Activated naive CD4-positive, alpha-beta T cell treated with anti-CD3 and anti-CD28 coated beads, Interleukin-2, amount 10 ng/mL, durations not matched to agents 7 days and 5 days (primary cell): ENCODE measurements around the gene PPP1R1B.

ENCODE experiments used
- CTCF ChIA-PET: fragments of 350-600 bp; sonication (Branson Sonifier 250); formaldehyde crosslinking; loops from one replicate; lab custom pipeline; 2021; ENCODE audit warnings: antibody characterized with exemption; lab: Charles Lee
- DNase-seq: peaks from one replicate; pipeline ENCODE4 v3.0.0-alpha.2; 2020
- H3K27ac Mint-ChIP-seq: one replicate; pipeline ENCODE4 v1.8.0; 2021; ENCODE audit warnings: mild to moderate bottlenecking, moderate library complexity, mixed read lengths
- H3K27me3 Mint-ChIP-seq: one replicate; pipeline ENCODE4 v1.8.0; 2021; ENCODE audit warnings: mild to moderate bottlenecking, mixed read lengths
- H3K36me3 Mint-ChIP-seq: one replicate; pipeline ENCODE4 v1.8.0; 2021; ENCODE audit warnings: mixed read lengths
- H3K4me1 Mint-ChIP-seq: one replicate; pipeline ENCODE4 v1.8.0; 2021; ENCODE audit warnings: mixed read lengths
- H3K4me3 Mint-ChIP-seq: one replicate; pipeline ENCODE4 v1.8.0; 2021; ENCODE audit warnings: mild to moderate bottlenecking, moderate library complexity, mixed read lengths
- H3K9me3 Mint-ChIP-seq: one replicate; pipeline ENCODE4 v1.8.0; 2021; ENCODE audit warnings: mixed read lengths

PPP1R1B gene

GRCh38 chr17:39604911-39605491, 21.8 kb upstream of the PPP1R1B start:
- Mint-ChIP-seq H3K27ac (peak overlapping the region; percentile 24), H3K4me3 (no peak overlapping the region), H3K27me3 (peaks cover 100% of the 10 kb centered on the region), H3K36me3 (no peaks in the 10 kb centered on the region), H3K9me3 (no peaks in the 10 kb centered on the region), H3K4me1 (peaks cover 20% of the 10 kb centered on the region)
- no peak for DNase-seq
- CTCF ChIA-PET = no interaction called here

- Mint-ChIP-seq H3K27ac (no peak overlapping the region), H3K36me3 (no peaks in the 10 kb centered on the region), H3K9me3 (no peaks in the 10 kb centered on the region), H3K4me3 (no peak overlapping the region), H3K27me3 (peaks cover 99% of the 10 kb centered on the region), H3K4me1 (peaks cover 20% of the 10 kb centered on the region)
- no peak for DNase-seq
- CTCF ChIA-PET = interaction anchor here (0.6 kb wide), 1 partner anchor 452 kb away, joined by 3 read pairs; no protein-coding TSS in a partner anchor
Observed at GRCh38 chr17:39605492-39606433, 21.0 kb upstream of the PPP1R1B start.

GRCh38 chr17:39606434-39607056, 20.2 kb upstream of the PPP1R1B start:
- Mint-ChIP-seq H3K4me3 (no peak overlapping the region), H3K36me3 (no peaks in the 10 kb centered on the region), H3K27ac (peak overlapping the region; percentile 37), H3K4me1 (peaks cover 20% of the 10 kb centered on the region), H3K9me3 (no peaks in the 10 kb centered on the region), H3K27me3 (peaks cover 99% of the 10 kb centered on the region)
- CTCF ChIA-PET = interaction anchor here (0.6 to 1.0 kb wide), 2 partner anchors 59 to 453 kb away, joined by 3 read pairs; no protein-coding TSS in a partner anchor
- no peak for DNase-seq

GRCh38 chr17:39607057-39607850, 19.5 kb upstream of the PPP1R1B start:
- Mint-ChIP-seq H3K4me3 (no peak overlapping the region), H3K27ac (no peak overlapping the region), H3K36me3 (no peaks in the 10 kb centered on the region), H3K9me3 (no peaks in the 10 kb centered on the region), H3K4me1 (peaks cover 20% of the 10 kb centered on the region), H3K27me3 (peaks cover 99% of the 10 kb centered on the region)
- no peak for DNase-seq
- CTCF ChIA-PET = interaction anchor here (1.0 kb wide), 1 partner anchor 60 kb away, joined by 3 read pairs; no protein-coding TSS in a partner anchor

- H3K27ac Mint-ChIP-seq = peak within 1 kb of the TSS; percentile 37
- H3K36me3 Mint-ChIP-seq = no peaks in the 10 kb centered on the region
- CTCF ChIA-PET = no interaction called here
- no peak for DNase-seq
- H3K4me1 Mint-ChIP-seq = peaks cover 20% of the 10 kb centered on the region
- H3K9me3 Mint-ChIP-seq = no peaks in the 10 kb centered on the region
- peaks cover 96% of the 10 kb centered on the region for H3K27me3 Mint-ChIP-seq
- H3K4me3 Mint-ChIP-seq = no peak within 1 kb of the TSS
Observed at GRCh38 chr17:39607851-39608130, 19.0 kb upstream of the PPP1R1B start, which contains the start of gene NEUROD2. Gene NEUROD2, minus strand, starts transcription at chr17:39607920. Its CDS starts 1,321 bp downstream, at chr17:39606599.

- peaks cover 17% of the 10 kb centered on the region for H3K4me1 Mint-ChIP-seq
- no peak overlapping the region for H3K4me3 Mint-ChIP-seq
- CTCF ChIA-PET = interaction anchor here (1.5 kb wide), 1 partner anchor 13 kb away, joined by 4 read pairs; no protein-coding TSS in a partner anchor
- H3K27me3 Mint-ChIP-seq = peaks cover 96% of the 10 kb centered on the region
- no peaks in the 10 kb centered on the region for H3K9me3 Mint-ChIP-seq
- no peaks in the 10 kb centered on the region for H3K36me3 Mint-ChIP-seq
- DNase-seq = no peak
- no peak overlapping the region for H3K27ac Mint-ChIP-seq
Observed at GRCh38 chr17:39608142-39608981, 18.4 kb upstream of the PPP1R1B start.

GRCh38 chr17:39609416-39610025, 17.2 kb upstream of the PPP1R1B start:
- Mint-ChIP-seq H3K27ac (no peak overlapping the region), H3K4me3 (no peak overlapping the region), H3K4me1 (peaks cover 13% of the 10 kb centered on the region), H3K36me3 (no peaks in the 10 kb centered on the region), H3K27me3 (peaks cover 96% of the 10 kb centered on the region), H3K9me3 (no peaks in the 10 kb centered on the region)
- DNase-seq = no peak
- CTCF ChIA-PET = interaction anchor here (1.5 kb wide), 1 partner anchor 12 kb away, joined by 4 read pairs; no protein-coding TSS in a partner anchor

GRCh38 chr17:39611401-39612112, 15.2 kb upstream of the PPP1R1B start:
- H3K27me3 Mint-ChIP-seq = peaks cover 96% of the 10 kb centered on the region
- no peak overlapping the region for H3K27ac Mint-ChIP-seq
- CTCF ChIA-PET = interaction anchor here (2.4 kb wide), 1 partner anchor 10 kb away, joined by 11 read pairs; no protein-coding TSS in a partner anchor
- peaks cover 5% of the 10 kb centered on the region for H3K4me1 Mint-ChIP-seq
- H3K4me3 Mint-ChIP-seq = no peak overlapping the region
- no peaks in the 10 kb centered on the region for H3K36me3 Mint-ChIP-seq
- no peaks in the 10 kb centered on the region for H3K9me3 Mint-ChIP-seq
- no peak for DNase-seq

GRCh38 chr17:39612291-39612894, 14.4 kb upstream of the PPP1R1B start:
- H3K4me1 Mint-ChIP-seq = peaks cover 2% of the 10 kb centered on the region
- H3K9me3 Mint-ChIP-seq = no peaks in the 10 kb centered on the region
- no peak overlapping the region for H3K27ac Mint-ChIP-seq
- DNase-seq = no peak
- H3K4me3 Mint-ChIP-seq = no peak overlapping the region
- H3K36me3 Mint-ChIP-seq = no peaks in the 10 kb centered on the region
- peaks cover 96% of the 10 kb centered on the region for H3K27me3 Mint-ChIP-seq
- CTCF ChIA-PET = interaction anchor here (1.4 to 2.4 kb wide), 2 partner anchors 10 to 11 kb away, joined by 7 to 11 read pairs; no protein-coding TSS in a partner anchor

- DNase-seq = no peak
- Mint-ChIP-seq H3K36me3 (no peaks in the 10 kb centered on the region), H3K9me3 (no peaks in the 10 kb centered on the region), H3K4me1 (peaks cover 2% of the 10 kb centered on the region), H3K27me3 (peaks cover 95% of the 10 kb centered on the region), H3K27ac (no peak overlapping the region), H3K4me3 (no peak overlapping the region)
- CTCF ChIA-PET = interaction anchor here (1.0 to 2.4 kb wide), 3 partner anchors 9 to 65 kb away, joined by 3 to 11 read pairs (median 7); no protein-coding TSS in a partner anchor
Observed at GRCh38 chr17:39612935-39613464, 13.8 kb upstream of the PPP1R1B start.

- no peak overlapping the region for H3K27ac Mint-ChIP-seq
- CTCF ChIA-PET = interaction anchor here (1.4 to 1.8 kb wide), 2 partner anchors 9 to 19 kb away, joined by 3 to 8 read pairs; no protein-coding TSS in a partner anchor
Observed at GRCh38 chr17:39614545-39615157, 12.1 kb upstream of the PPP1R1B start.

More at GRCh38 chr17:39614545-39615157, 12.1 kb upstream of the PPP1R1B start:
- Mint-ChIP-seq H3K36me3 (no peaks in the 10 kb centered on the region), H3K4me3 (no peak overlapping the region), H3K9me3 (no peaks in the 10 kb centered on the region), H3K4me1 (peaks cover 3% of the 10 kb centered on the region), H3K27me3 (peaks cover 95% of the 10 kb centered on the region)
- no peak for DNase-seq
